SH-SY5Y (cell line): ENCODE results near the gene ZBTB16.

ENCODE experiments used
- GATA2 ChIP-seq: IDR thresholded peaks from 2 replicates; pipeline ENCODE4 v1.6.1; 2011; ENCODE audit warnings: mild to moderate bottlenecking, low read depth, low read length
- GATA3 ChIP-seq: IDR thresholded peaks from 2 replicates; pipeline ENCODE4 v1.6.1; 2011; ENCODE audit warnings: low read depth, mild to moderate bottlenecking, low read length, moderate library complexity

ZBTB16 gene

GRCh38 chr11:114170226-114170625, 110.7 kb downstream of the ZBTB16 start:
- no peak for TF ChIP-seq GATA3
- no peak for TF ChIP-seq GATA2

DNA sequence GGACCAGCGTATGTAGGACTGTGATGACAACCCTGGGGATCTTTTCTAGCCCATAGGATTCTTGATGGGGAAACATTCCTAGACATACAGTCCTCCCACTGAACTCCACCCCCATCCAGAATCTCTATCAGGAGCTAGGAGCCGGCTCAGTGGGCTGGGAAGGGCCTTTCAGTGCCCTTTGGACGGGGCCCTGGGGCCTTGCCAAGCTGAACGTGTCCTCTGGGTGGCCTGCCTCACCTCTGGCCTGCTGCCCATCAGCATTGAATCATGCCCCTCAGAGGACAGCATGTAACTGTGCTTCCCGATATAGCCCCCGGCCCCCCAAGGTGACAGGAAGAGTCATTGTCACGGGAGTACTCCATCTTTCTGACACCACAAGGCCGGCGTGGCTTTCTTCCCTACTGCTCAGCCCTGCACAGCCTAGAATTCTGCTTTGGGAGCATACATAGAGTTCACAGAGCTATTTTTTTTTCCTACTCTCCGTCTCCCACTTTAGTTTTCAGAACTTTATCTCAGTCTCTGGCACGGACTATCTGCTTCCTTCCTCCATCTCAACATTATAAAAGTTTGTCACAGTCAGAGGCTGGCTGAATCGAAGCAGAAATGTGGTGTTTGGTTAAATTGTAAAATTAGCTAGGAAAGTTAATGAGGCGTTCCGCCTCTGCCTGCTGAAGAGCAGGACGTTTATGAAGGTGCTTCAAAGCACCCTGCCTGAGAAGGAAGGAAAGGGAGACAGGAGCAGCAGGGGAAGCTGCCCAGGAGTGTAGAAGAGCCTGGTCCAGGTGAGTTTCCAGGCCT, 111.9 kb downstream of the ZBTB16 start:
- TF ChIP-seq GATA2 (no peak), GATA3 (no peak)

DNA sequence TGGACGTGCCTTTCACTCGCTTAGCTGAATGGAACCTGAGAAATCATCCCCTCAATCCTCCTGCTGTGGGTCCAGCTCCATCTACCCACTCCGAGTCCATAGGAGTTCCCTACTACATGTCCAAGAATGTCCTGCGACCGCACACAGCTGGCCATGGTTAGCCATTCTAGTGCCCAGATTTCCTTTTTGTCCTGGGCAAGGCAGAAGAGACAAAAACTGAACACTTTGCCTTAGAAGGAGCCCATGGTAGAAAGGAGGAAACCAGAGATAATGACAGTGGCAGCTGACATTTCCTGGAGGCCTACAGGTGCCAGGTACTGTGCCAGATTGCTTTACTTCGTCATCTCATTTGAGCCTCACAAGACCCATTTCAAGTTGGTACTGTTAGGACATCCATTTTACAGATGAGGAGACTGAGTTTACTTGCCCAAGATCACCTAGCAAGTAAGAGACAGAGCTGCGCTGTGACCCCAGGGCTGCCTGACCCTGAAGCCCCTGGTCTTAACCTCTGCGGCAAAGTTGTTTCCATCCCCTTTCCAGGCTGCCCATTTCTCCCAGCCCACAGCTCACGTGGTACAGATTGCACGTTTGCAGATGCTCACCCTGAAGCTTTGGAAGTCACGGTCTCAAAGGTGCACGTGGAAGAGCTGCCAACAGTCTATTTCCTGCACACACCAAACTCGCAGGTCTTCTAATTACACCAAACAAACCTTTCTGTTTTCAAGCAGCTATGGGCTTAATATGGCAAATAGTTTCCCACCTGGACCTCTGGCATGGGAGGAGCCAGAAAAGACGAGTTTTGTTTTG, 112.7 kb downstream of the ZBTB16 start:
- TF ChIP-seq GATA2 (no peak), GATA3 (no peak)

- TF ChIP-seq GATA2 (no peak), GATA3 (no peak)
These were observed 113.4 kb downstream of the ZBTB16 start for GRCh38 chr11:114172871-114173444.

DNA sequence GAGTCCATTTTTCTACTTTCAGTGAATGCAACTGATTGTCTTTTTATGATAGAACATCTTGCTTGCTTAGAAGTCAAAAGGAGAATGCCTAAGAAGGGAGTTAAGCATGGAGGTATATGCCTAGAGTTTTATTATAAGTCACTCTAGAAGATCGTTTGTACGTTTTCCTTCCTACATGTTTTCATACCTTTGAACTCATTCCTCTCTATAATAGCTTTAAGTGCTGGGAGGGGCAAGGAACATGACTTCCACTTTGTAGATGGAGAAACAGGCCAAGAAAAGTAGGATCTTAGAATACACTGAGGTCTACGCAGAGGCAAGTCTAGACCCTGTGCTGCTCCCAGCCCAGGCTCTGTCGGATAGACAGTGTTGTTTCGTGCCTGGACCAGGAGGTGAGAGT, 114.3 kb downstream of the ZBTB16 start:
- TF ChIP-seq GATA2: no peak
- TF ChIP-seq GATA3: no peak

GRCh38 chr11:114174712-114175495, 115.4 kb downstream of the ZBTB16 start:
- no peak for TF ChIP-seq GATA3
- TF ChIP-seq GATA2: no peak

GRCh38 chr11:114175706-114176105, 116.2 kb downstream of the ZBTB16 start:
- TF ChIP-seq GATA2: no peak
- no peak for TF ChIP-seq GATA3

DNA sequence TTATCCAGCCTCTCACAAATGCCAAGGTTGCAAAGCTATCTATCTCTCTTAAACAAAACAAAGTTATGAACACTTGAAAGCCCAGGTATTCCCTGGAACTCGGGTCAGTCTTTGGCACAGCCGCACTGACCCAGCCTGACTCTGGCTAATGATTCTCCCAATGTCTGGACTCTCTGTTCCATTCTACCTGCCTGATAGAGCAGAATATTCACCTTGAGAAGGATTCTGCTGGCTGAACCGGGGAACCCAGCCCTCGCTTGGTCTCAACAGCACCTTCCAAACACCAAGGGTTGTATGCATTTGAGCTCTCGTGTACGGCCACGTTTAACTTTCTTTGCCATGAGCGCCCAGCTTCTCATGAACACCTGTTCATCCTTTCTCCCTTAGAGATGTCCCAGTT, 116.8 kb downstream of the ZBTB16 start:
- TF ChIP-seq GATA3 (no peak), GATA2 (no peak)

DNA sequence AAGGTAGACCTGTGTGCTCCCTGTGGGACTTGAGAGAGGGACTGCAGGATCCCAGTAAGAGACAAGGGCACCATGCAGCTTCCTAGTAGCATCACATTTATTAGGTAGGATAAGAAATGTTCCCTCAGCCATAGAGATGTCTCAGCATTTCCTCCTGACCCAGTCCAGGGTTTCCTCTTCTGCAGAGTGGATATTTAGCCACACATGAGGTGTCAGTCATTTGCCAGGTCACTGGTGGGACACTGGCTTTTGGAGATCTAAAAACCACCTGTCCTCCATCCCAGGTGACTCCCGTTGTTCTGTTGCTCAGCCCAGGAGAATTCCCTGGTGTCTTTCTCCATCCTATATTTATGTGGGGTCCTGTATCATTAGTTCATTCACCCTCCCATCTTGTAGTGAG, 119.1 kb downstream of the ZBTB16 start:
- TF ChIP-seq GATA3 (no peak), GATA2 (no peak)

DNA sequence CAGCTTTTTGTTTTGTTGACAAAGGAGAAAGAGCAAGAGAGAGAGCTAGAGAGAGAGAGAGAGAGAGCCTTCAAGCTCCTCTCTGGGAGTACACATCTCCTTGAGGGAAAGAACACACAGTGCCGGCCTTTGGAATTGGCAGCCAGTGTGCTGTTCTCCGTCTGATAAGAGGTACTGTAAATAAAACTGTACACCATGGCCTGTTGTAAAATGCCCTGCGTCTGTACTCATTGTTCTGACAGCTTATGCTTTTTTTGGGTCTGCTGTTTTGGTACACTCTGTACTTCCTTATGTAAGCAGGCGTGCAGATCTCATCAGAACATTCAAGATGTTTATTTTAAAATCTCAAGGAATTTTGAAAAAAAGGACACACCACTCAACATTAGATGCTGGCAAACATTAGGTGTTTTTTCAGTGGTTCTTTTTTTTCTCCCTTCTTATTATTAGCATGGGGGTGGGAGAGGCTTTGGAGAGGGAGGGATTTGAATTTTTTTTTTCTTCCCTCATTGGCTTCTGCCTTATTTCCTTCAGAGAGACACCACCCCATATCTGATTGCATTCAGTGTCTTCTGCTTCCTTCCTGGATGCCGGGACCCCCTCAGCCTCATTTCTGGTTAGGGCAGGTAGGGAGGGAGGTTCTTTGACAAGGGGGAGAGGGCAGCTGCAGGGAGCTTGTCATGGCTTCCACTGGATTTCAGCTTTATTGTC, 119.9 kb downstream of the ZBTB16 start:
- TF ChIP-seq GATA2: no peak
- no peak for TF ChIP-seq GATA3

DNA sequence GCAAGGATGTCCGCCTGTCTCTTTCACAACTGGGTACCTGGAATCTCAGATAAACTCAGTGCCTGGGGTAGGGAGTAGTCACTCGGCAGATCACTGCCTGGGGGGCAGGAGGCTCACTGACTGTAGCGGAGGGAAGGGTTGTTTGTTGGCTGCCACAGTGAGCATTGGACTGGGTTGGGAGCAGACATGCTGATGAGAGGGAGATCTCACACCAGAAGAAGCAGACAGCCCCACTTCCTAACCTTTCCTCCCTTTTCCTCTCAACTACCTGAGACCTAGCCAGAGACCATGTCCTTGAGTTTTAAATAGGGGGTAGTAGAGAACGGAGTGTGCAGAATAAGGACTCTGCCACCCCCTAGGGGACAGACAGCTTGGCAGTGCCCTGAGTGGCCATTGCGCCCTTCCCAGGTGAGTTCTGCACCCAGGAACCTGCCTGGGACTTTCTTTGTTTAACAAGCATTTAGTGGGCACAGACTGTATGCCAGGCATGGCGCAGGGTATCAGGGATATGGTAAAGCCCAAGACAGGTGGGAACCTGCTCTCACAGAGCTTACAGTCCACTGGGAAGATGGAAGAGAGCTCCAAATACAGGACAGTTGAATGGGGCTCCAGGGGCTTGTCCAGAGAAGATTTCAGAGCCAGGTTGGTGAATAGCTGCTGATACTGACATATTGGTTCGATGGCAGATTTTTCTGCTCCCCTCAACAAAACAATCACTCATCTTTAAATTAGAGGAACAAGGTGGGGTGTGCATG, 121.0 kb downstream of the ZBTB16 start:
- no peak for TF ChIP-seq GATA2
- no peak for TF ChIP-seq GATA3

DNA sequence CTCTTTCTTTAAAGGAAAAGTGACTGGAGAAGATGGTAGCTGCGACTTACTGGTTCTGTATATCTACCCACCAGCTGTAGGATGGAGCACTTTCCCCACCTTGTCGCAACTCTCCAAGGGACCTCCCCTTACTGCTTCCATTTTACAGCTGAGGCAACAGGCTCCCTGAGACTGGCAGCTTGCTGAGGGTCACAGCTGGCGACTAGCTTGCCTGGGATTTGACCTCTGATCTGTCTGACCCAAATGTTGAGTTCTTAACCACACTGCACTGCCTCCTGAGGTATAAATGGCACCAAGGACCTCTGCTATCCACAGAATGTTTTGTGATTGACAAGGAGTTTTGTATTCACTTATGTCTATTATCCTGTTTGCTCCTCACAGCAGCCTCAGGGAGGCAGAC, 121.7 kb downstream of the ZBTB16 start:
- TF ChIP-seq GATA2 (no peak), GATA3 (no peak)

GRCh38 chr11:114181752-114182151, 122.2 kb downstream of the ZBTB16 start:
- TF ChIP-seq GATA3 (no peak), GATA2 (no peak)
